ENCODE measurements around the gene ACER3. TPM values are rescaled to one million over a fixed set of nuclear protein-coding genes. Genes with fewer than 3 reads are reported as not detected.

Gene ACER3
- total RNA-seq, 6 donors from 2014 or later = 10.5 to 46.7 (median 17.1) TPM

- ATAC-seq (ENCODE audit: low FRiP score in 2 of 2) (no peak), DNase-seq (no peak)
- Histone ChIP-seq H3K27me3 (no peaks in the 10 kb centered on the region), H3K27ac (peak overlapping the region; percentile 61 to 89 (median 80)), H3K36me3 (no peaks in the 10 kb centered on the region), H3K9me3 (no peaks in the 10 kb centered on the region), H3K4me3 (no peak overlapping the region), H3K4me1 (peaks cover 41 to 57% (median 46%) of the 10 kb centered on the region in 4 donors)
- no peak for TF ChIP-seq CTCF (IDR thresholded peaks at IDR 0.05)
- TF ChIP-seq POLR2AphosphoS5 (IDR thresholded peaks at IDR 0.05) = no peak
- no peak for TF ChIP-seq POLR2A (IDR thresholded peaks at IDR 0.05)
- no peak for TF ChIP-seq EP300 (IDR thresholded peaks at IDR 0.05)
- WGBS, 2 donors = 64 to 67% methylated on average over 12 to 15 of the region's 15 CpGs
Measured at GRCh38 chr11:77071671-77072605, 211.2 kb downstream of the ACER3 start.

DNA sequence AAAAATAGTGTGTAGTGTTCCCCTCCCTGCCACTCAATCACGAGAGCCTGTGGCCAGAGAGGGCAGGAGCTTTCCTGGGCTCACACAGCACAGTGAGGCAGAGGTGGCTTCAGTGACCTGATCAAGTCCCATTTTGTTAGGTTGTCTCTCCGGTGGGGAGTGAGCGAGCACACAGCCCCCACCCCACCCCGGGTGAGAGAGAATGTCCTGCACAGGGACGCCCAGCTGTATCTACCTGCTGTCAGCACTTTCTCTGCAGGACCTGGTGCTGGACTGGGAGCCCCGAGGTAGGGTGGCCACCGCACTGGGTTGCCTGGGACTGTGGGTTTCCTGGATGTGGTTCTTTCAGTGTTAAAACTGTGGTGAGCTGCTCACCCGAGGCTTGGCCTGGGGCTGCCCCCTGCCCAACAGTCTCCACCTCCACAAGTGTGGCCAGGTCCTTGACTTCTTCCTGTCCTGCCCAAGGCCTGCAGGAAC is 212.2 kb downstream of the ACER3 start:
- no peaks in the 10 kb centered on the region for H3K36me3 ChIP-seq
- H3K4me3 ChIP-seq = no peak overlapping the region
- H3K4me1 ChIP-seq = peaks cover 31 to 48% (median 39%) of the 10 kb centered on the region in 4 donors
- no peak for TF ChIP-seq CTCF (IDR thresholded peaks at IDR 0.05)
- no peak for TF ChIP-seq POLR2AphosphoS5 (IDR thresholded peaks at IDR 0.05)
- TF ChIP-seq EP300 (IDR thresholded peaks at IDR 0.05) = no peak
- no peak for TF ChIP-seq POLR2A (IDR thresholded peaks at IDR 0.05)
- DNase-seq (no peak), ATAC-seq (ENCODE audit: low FRiP score in 2 of 2) (no peak)
- no peaks in the 10 kb centered on the region for H3K27me3 ChIP-seq
- 65 to 71% methylated on average over 6 to 8 of the region's 8 CpGs for WGBS, 2 donors
- peak overlapping the region; percentile 61 to 89 (median 80) for H3K27ac ChIP-seq
- no peaks in the 10 kb centered on the region for H3K9me3 ChIP-seq

- no peaks in the 10 kb centered on the region for H3K36me3 ChIP-seq
- peaks cover 28 to 42% (median 38%) of the 10 kb centered on the region in 4 donors for H3K4me1 ChIP-seq
- H3K27me3 ChIP-seq = no peaks in the 10 kb centered on the region
- H3K9me3 ChIP-seq = no peaks in the 10 kb centered on the region
- DNase-seq (peak in 1 of 2 donors; percentile 63), ATAC-seq (ENCODE audit: low FRiP score in 2 of 2) (peak; percentile 80 to 95)
- H3K4me3 ChIP-seq = no peak overlapping the region
- peak overlapping the region; percentile 61 to 89 (median 80) for H3K27ac ChIP-seq
- TF ChIP-seq POLR2A (IDR thresholded peaks at IDR 0.05) (no peak), CTCF (IDR thresholded peaks at IDR 0.05) (peak in 5 of 6 experiments; percentile 12 to 39 (median 23)), EP300 (IDR thresholded peaks at IDR 0.05) (no peak), POLR2AphosphoS5 (IDR thresholded peaks at IDR 0.05) (peak; percentile 42 to 46)
- WGBS, 2 donors = 43 to 57% methylated on average over 11 of the region's 11 CpGs
Measured at GRCh38 chr11:77073328-77074001, 212.7 kb downstream of the ACER3 start.

DNA sequence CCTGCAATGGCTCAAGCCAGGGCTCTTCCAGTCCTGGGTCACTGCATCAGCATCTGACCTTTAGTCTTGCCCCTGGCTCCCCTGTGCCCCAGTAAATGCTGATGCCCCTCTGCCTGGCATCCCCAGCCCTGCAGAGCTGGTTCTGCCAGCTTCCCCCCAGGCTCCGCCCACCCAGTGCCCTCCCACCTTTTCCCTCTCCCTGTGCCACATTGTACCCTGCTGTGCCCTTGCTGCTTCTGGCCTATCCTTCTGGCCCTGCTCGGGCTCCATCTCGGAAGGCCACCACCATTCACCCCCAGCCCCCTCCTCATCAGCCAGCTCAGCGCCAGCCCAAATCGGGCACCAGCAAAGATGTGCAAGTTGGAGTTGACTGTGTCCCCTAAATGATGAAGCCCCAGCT is 213.5 kb downstream of the ACER3 start:
- peak overlapping the region; percentile 61 to 89 (median 80) for H3K27ac ChIP-seq
- no peaks in the 10 kb centered on the region for H3K36me3 ChIP-seq
- TF ChIP-seq CTCF (IDR thresholded peaks at IDR 0.05) (no peak), POLR2A (IDR thresholded peaks at IDR 0.05) (no peak), EP300 (IDR thresholded peaks at IDR 0.05) (no peak), POLR2AphosphoS5 (IDR thresholded peaks at IDR 0.05) (no peak)
- H3K4me3 ChIP-seq = no peak overlapping the region
- 92 to 95% methylated on average over 5 of the region's 5 CpGs for WGBS, 2 donors
- H3K27me3 ChIP-seq = no peaks in the 10 kb centered on the region
- no peaks in the 10 kb centered on the region for H3K9me3 ChIP-seq
- H3K4me1 ChIP-seq = peaks cover 28 to 42% (median 38%) of the 10 kb centered on the region in 4 donors
- DNase-seq (peak in 1 of 2 donors; percentile 22), ATAC-seq (ENCODE audit: low FRiP score in 2 of 2) (peak in 1 of 2 donors; percentile 6)

All from upper lobe of left lung (tissue), 6 donors.